GM21576 (cell line): Measurements from ENCODE around the gene BANP.
"Not testable (repeated sequence)": the region's sequence is repeated elsewhere in the genome, so short reads cannot be mapped to it uniquely, and the experiment has no call there.

Experiments
- ATAC-seq: cut with Tn5 transposase; IDR thresholded peaks from one replicate; pipeline ENCODE4 v1.9.1; 2021; ENCODE audit warnings: mild to moderate bottlenecking, moderate library complexity; ENCODE audit not compliant: unreplicated experiment

Gene BANP

DNA sequence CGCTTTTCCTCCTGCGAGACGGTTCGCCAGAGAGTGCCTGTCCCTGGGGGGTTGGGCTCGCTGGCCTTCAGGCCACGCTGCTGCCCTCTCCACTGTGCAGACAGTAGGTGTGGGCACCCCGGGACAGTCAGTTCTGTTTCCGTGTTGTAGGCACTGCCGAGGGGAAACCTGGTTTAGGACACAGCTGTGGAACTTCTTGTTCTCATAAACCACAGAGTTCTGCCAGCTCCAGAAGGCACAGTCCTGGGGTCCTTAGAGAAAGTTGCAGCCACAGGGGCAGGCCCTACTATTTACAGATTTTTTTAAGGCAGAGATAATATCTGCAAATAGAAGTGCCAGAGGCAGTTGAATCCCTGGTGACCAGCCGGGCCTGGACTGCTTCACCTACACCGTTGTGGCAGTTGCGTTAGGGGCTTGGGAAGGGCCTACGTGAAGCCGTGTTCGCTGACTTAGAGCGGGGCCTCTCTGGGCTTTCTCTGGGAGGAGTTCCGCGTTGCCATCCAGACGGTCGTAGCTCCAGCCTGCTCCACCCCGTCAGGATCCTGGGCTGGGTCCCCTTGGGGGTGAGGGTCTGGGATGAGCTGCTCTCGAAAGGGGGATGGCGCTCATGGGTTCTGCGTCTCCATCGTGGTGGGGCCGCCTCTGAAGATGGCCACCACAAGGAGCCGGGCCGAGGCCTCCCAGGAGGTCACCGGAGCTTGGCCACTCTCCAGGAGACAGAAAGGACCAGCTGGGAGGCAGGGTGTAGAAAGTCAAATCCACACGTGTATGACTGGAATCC is 126.3 kb downstream of the BANP start:
- no peak for ATAC-seq

GRCh38 chr16:88078111-88078775 is 127.0 kb downstream of the BANP start:
- ATAC-seq: no peak

GRCh38 chr16:88083582-88083981 is 132.3 kb downstream of the BANP start:
- ATAC-seq: no peak

- no peak for ATAC-seq
Measured at GRCh38 chr16:88084881-88085280, 133.6 kb downstream of the BANP start.

- no peak for ATAC-seq
Measured at GRCh38 chr16:88086571-88087516, 135.6 kb downstream of the BANP start.

GRCh38 chr16:88087517-88087877 is 136.3 kb downstream of the BANP start:
- no peak for ATAC-seq

- ATAC-seq: no peak
Measured at GRCh38 chr16:88088161-88088581, 136.9 kb downstream of the BANP start.

DNA sequence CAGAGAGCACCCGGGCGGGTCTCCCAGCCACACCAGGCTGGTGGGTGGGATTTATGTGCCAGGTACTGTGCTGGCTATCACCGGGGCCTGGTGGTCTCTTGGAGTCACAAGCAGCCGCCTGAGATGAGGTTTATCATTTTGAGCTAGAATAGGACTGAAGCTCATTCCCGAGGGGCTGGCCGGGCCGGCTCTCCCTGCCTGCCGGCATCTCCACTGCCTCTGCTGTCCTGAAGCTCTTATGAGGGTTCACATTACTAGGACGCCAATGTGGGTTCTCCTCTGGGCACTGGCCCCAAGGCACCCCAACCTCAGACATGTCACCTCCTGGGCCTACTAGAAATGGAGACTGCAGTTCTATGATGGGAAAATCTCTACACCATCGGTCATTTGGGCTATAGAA is 137.4 kb downstream of the BANP start:
- not testable (repeated sequence) for ATAC-seq

GRCh38 chr16:88089071-88089470 is 137.8 kb downstream of the BANP start:
- ATAC-seq: not testable (repeated sequence)

GRCh38 chr16:88089632-88090376 is 138.6 kb downstream of the BANP start:
- ATAC-seq: not testable (repeated sequence)

DNA sequence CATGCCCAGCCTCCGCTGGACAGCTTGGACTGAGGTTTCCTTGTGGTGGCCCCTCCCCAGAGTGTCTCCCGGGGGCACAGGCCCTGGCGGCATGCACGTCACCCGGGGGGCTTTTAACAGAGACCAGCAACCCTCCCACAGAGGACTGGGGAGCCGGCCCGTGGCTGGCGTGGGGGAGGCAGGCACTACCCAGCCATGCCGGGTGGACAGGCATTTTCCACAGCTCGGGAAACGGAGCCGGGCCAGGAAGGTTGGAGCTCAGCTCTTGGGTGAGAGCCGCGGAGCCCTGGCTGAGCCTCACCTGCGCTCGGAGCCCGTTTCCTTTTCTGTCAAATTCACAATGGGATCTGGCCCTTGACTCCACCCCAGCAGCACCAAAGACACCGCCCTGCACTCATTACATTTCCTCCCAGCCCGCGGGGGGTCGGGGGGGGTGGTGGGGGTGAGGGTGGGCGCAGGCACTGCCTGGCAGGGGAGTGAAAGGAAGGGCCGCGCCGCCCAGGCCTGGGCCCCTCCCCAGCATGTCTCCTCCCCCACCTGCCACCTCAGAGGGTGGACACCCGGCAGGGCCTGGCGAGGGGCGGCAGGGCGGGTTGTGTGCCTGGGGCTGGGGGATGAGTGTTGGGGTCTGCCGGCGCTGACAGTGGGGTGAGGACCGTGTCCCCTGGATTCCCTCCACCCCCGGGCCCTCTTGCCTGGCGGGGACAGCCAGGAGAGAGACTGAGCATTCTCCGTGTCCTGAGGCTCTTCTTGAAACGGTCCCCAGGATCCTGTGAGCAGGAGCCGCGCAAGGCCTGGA is 139.3 kb downstream of the BANP start:
- not testable (repeated sequence) for ATAC-seq

DNA sequence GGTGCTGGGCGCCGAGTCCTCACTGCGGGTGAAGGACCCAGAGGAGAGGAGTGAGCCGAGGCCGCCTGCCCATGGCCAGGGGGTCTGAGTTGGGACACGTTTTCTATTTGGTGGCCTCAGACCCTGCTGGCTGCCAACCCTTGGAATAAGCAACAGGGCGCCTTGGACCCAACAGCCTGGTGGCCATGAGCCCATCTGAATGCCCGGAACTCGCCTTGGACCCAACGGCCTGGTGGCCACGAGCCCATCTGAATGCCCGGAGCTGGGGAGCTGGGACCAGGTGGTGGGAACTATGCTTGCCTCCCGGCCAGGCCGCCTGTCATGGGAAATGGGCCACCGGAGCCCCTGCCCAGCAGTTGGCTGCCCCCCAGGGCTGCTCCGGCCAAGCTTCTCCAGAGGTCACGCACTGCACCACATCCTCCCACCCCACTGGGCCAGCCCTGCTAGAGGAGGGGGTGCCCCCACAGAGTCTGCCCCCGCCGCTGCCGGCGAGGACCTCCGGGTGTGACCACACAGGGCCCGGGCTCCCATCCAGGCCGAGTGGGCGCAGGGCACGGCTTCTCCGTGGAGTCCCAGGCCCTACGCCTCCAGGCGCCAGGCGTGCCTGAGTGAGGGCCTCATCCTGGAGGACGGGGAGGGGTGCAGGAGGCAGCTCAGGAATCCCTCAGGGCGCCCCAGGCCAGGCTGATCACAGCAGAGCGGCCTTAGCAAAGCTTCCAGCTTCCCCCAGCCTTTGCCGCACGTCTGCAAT is 140.2 kb downstream of the BANP start:
- not testable (repeated sequence) for ATAC-seq

DNA sequence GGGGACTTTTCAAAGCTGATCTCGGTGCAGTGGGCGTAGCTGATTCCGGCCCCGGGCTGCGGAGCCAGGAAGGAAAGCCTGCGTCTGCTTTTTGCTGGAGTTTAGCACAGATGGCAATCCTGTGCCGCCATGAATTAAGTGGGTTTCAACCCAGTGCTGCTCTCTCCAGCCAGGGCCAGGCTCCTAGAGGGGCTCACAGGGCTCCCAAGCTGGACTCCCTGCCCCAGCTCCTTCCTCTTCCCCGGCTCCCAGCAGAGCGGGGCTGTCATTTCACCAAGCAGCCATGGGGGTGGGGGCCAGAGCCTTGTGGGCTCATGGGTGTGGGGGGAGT is 140.7 kb downstream of the BANP start:
- ATAC-seq: not testable (repeated sequence)

- ATAC-seq: not testable (repeated sequence)
Measured at GRCh38 chr16:88092791-88093555, 141.7 kb downstream of the BANP start.

DNA sequence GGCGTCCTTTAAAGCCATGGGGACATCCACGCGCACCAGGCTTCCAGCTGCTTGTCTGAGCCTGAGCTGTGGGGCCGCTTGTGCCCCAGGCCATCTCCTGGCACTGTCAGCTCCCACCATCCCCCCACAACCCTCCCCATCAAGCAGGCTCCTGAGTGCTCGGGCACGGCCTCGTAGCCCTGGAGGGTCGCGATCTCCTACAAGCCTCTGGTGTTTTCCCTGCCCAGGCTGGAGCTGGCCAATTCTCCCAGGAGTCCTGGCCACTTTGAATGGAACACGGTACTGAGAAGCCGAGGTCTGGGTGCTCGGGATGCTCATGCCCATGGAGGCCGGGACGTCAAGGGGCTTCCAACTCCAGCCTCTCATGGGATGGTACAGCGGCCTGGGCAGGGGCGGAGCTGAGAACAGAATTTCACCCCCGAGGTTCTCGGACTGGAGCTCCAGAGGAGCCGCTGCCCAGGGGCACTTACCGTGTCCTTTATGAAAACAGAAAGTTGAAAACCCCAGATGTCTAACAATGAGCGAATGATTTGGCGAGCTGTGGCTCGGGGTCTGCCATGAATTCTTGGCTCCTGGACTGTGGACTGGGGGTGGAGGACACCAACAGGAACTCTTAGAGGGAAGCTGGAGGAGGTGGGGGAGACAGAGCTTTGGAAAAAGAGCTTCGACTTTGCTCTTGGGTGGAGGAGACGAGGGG is 142.5 kb downstream of the BANP start:
- not testable (repeated sequence) for ATAC-seq

DNA sequence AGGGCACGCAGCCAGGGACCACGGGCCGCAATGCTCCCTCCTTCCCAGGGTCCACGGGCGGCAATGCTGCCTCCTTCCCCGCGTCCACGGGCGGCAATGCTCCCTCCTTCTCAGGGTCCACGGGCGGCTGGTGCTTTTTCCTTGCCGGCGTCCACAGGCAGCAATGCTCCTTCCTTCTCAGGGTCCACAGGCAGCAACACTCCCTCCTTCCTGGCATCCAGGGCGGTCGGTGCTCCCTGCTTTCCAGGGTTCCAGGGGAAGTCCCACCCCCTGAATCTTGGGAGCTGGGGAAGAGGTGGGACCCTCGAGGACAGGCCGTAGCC is 143.0 kb downstream of the BANP start:
- ATAC-seq: not testable (repeated sequence)

- not testable (repeated sequence) for ATAC-seq
Measured at GRCh38 chr16:88094900-88095299, 143.7 kb downstream of the BANP start.

GRCh38 chr16:88096659-88097058 is 145.4 kb downstream of the BANP start:
- ATAC-seq: not testable (repeated sequence)
